SK-N-MC (cell line): ENCODE data around the gene CC2D2B.

Experiments
- EZH2 ChIP-seq: fragments of 200-600 bp; sonication (generic); IDR thresholded peaks from one replicate; pipeline ENCODE4 v1.6.1; 2017; ENCODE audit warnings: antibody characterized with exemption
- FOXP2 ChIP-seq: optimal IDR thresholded peaks from 2 replicates; pipeline ENCODE3; 2011; ENCODE audit warnings: mild to moderate bottlenecking, moderate library complexity; ENCODE audit not compliant: insufficient read depth; ENCODE audit errors: extremely low read length, control extremely low read depth
- POLR2AphosphoS5 ChIP-seq: IDR thresholded peaks from 2 replicates; pipeline ENCODE4 v1.6.1; 2012; ENCODE audit warnings: mild to moderate bottlenecking, low read depth, low read length, borderline replicate concordance

DNA sequence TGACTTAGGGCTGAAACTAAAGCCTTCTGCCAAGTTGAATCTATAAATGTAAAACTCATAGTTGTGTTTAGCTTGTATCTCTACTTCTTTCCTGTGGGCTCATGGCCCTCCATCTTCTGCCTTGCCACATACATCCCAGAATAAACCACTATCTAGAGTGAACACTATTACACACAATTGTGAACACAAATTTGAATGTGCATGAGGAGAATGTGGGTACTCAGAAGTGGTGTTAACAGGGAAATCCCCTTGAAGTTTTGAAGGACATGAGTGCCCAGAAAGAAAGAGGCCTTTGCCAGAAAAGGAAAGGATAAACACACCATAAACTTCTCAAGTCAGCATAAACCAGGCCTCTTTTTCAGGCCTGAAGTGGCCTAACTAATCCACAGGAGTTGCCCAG, 115.4 kb downstream of the CC2D2B start:
- TF ChIP-seq EZH2 (no peak), POLR2AphosphoS5 (no peak), FOXP2 (no peak)
